OCI-M1 (cell line): ENCODE measurements around the gene SIGLEC8.
A peak's percentile ranks its signal among the peaks of the same experiment; 100 is the strongest.
"Not testable (repeated sequence)": the region's sequence is repeated elsewhere in the genome, so short reads cannot be mapped to it uniquely, and the experiment has no call there.

Experiments used
- DNase-seq: peaks from one replicate; lab custom pipeline; 2025; lab: John Stamatoyannopoulos, UW

The SIGLEC8 gene

GRCh38 chr19:51447510-51447909 is 10.7 kb downstream of the SIGLEC8 start:
- DNase-seq = not testable (repeated sequence)

DNA sequence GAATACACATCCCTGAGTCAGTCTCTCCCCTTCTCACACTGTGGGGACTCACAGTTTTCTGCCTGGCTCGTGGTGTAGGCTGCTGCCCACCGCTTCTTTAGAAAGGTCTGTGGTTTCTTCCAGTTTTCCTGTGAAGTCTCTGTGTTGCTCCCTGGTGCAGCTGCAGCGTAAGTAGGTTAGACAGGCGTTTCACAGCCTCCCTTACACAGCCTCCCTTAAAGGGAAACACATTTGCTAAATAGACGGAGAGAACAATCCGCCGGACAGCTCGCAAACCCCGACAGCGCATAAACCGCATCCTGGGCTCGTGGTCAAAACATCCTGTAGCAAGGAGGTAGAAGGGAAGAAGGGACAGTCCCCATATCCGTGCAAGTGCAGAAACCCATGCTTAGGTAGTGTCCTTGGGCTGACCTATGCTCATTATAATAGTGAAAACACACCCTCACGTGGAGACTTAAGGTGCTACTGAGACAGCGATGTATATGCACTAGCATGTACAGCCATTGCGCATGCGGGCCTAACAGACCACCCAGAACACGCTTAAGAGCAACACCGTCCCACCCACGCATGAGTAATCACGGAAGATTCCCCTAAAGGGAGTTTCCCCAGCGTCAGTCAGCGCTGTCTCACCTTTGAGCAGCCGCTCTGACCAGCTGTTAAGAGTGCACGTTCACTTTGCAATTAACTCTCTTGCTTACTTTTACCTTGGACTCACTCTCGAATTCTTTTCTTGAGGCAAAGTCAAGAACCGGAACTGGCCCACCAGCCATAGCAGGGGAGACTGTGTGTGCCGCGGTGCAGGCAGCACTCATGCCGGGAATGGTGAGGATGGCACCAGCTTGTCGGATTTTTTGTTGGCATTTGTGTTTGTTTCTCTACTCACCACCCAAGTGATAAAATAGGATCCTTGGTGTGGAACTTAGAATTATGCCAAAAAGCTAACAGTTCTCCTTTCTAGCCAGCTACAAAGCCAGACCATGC is 16.6 kb downstream of the SIGLEC8 start:
- no peak for DNase-seq

GRCh38 chr19:51440846-51441409 is 17.3 kb downstream of the SIGLEC8 start:
- DNase-seq = peak; percentile 48

DNA sequence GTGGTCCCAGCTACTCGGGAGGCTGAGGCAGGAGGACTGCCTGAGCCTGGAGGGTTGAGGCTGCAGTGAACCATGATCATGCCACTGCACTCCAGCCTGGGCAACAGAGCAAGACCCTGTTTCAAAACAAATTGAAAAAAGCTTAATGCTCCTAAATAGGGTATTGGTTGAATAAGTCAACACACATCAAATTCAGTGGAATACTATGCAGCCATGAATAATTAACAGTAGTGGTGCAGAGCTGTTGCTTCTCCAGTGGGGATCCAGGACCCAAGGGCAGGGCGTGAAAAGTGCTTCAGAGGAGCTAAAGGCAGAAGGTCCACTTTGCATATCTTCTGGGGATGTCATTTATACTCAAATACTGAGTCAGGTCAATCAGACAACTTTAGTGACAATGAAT is 18.2 kb downstream of the SIGLEC8 start:
- DNase-seq = no peak

DNA sequence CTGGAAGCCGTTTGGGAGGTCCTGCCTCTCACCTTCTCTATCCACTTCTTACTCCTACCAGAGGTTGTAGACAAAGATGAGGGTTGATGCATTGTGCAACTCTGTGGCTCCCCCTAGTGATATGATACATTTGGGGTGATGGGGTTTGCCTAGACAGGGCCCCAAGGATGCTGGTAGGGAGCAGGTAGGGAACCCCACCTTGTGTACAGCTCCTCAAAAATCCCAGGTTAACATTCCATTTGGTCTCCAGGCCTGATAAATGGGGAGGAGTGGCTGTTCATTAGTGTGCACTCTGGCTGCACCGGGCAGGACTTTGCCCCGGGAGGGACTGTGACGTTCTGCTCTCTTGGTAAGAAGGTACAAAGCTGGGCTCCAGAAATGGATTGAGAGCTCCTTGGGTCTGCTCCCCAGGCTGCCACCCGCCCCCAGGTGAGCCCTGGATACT is 19.2 kb downstream of the SIGLEC8 start:
- peak; percentile 39 for DNase-seq

GRCh38 chr19:51434456-51434855 is 23.8 kb downstream of the SIGLEC8 start:
- DNase-seq = no peak

DNA sequence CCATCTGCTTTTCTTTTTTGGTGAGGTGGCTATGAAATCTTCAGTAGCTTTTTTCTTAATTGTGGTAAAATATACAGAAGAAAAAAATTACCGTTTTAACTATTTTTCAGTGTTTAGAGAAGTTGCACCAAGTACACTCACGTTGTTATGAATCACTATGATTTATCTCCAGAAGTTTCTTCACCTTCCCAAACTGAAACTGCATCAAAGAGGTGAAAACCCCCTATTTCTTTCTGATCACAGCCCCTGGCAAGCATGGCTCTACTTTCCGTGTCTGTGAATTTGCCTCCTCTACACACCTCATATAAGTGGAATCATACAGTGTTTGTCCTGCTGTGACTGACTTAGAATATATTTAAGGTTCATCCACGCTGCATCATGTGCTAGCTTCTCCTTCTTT is 25.2 kb downstream of the SIGLEC8 start:
- no peak for DNase-seq

DNA sequence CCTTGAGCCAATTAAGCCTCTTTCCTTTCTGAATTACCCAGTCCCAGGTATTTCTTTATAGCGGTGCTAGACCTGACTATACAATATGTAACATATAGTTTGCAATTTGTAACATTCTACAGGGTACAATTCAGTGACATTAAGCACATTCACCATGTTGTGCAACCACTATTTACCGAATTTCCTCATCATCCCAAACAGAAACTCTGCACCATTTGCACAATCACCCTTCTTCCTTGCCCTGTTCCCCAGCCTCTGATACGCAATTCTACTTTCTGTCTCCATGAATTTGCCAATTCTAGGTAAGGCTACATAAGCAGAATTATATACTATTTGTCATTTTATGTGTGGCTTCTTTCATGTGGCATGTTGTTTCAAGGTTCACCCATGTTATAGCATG is 27.1 kb downstream of the SIGLEC8 start:
- DNase-seq = no peak

DNA sequence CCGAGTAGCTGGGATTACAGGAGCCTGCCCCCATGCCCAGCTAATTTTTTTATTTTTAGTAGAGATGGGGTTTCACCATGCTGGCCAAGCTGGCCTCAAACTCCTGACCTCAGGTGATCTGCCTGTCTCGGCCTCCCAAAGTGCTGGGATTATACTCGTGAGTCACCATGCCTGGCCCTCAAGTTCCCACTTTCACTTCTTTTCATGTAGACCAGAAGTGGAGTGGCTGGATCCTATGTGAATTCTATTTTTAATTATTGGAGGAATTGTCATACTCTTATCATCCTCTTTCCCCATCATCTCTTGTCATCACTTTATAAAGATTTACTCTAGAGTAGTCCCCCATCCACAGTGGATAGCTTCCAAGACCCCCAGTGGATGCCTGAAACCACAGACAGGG is 28.0 kb downstream of the SIGLEC8 start:
- DNase-seq = no peak

- DNase-seq = no peak
Measured at GRCh38 chr19:51427201-51427600, 31.1 kb downstream of the SIGLEC8 start.

GRCh38 chr19:51422053-51422448 is 36.2 kb downstream of the SIGLEC8 start:
- DNase-seq = peak; percentile 96

DNA sequence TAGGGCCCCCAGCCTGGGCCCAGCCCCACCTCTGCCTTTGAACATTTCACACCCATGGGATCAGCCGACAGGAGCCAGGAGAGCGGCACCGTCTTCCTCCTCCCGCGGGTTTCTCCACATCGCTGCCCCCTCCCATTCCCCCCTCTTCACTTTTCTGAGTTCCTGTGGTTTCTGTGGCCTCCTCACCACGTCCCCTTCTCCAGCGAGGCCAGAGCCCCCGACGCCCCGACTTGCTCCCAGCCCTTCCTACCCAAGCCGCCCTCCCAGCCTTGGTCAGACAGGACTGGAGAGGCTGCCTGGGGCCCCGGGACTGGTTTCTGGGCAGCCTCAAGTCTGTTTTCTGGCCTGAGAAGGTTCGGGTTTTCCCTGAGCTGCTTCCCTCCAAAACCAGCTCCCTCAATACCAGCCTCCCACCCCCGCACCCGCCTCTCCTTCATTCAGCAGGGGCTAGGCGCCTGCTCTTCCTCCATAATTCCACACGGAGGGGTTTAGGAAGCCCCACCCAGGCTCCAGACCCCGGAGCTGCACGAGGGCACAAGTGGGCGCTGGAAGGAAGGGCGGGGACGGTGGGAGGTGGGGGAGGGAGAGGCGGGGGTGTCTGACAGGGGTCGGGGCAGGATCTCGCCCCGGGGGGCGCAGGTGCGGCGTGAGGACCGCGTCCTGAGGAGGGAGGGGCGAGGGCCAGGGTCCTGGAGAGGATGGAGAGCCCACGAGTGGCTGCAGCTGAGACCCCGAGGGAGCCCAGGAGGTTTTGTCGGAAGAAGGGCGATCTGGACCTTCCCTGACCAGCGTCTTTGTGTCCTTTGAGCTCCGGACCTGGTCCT is 36.8 kb downstream of the SIGLEC8 start:
- no peak for DNase-seq

DNA sequence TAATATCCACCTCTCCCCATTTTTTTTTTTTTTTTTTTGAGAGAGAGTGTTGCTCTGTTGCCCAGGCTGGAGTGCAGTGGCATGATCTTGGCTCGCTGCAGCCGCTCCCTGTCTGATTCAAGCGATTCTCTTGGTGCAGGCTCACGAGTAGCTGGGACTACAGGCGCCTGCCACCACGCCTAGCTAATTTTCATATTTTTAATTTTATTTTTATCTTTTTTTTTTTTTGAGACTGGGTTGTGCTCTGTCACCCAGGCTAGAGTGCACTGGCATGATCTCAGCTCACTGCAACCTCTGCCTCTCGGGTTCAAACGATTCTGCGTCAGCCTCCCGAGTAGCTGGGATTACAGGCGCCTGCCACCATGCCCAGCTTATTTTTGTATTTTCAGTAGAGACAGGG is 37.7 kb downstream of the SIGLEC8 start:
- DNase-seq = not testable (repeated sequence)

GRCh38 chr19:51418707-51419106 is 39.5 kb downstream of the SIGLEC8 start:
- no peak for DNase-seq

GRCh38 chr19:51417810-51418157 is 40.5 kb downstream of the SIGLEC8 start:
- peak; percentile 92 for DNase-seq

- peak; percentile 93 for DNase-seq
Measured at GRCh38 chr19:51417107-51417809, 41.0 kb downstream of the SIGLEC8 start, which contains the start of gene SIGLEC10. Gene SIGLEC10 (minus strand): TSS chr19:51417642. CDS start chr19:51417581, 61 bp downstream.

- not testable (repeated sequence) for DNase-seq
Measured at GRCh38 chr19:51416422-51416821, 41.8 kb downstream of the SIGLEC8 start.

- DNase-seq = no peak
Measured at GRCh38 chr19:51415187-51415586, 43.1 kb downstream of the SIGLEC8 start.

GRCh38 chr19:51410950-51411748 is 47.1 kb downstream of the SIGLEC8 start:
- no peak for DNase-seq

DNA sequence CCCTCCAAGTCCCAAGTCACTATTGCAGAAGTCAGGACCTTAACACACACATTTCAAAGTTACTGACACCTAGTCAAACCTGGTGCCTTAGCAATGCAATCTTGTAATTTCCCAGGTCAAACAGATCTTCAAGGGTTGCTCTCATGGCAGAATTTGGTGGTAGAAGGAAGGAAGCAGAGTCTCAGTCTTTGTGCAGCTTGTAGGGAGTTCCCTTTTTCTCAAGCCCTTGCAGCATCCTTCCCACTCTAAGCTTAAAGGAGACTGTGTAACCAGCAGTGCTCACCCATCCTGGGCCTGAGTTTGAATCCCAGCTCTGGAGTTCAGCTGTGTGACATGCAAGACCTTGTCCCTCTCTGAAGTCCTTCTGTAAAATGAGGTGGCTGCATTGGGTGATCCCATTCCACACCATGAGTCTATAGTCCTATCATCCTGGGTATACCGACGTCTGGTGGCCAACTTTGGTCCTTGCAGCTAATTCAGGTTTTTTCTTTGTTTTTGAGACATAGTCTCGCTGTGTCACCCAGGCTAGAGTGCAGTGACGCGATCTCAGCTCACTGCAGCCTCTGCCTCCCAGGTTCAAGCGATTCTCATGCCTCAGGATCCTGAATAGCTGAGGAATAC is 50.6 kb downstream of the SIGLEC8 start:
- peak; percentile 83 for DNase-seq
